8988T (cell line): ENCODE measurements around the gene C4BPA.

Experiments
- DNase-seq: peaks from one replicate; pipeline ENCODE4 v3.0.0; 2011

C4BPA gene

GRCh38 chr1:207194197-207194596, 90.2 kb downstream of the C4BPA start:
- DNase-seq, result no peak
